Measurements from ENCODE around the gene APCDD1L.

DNA sequence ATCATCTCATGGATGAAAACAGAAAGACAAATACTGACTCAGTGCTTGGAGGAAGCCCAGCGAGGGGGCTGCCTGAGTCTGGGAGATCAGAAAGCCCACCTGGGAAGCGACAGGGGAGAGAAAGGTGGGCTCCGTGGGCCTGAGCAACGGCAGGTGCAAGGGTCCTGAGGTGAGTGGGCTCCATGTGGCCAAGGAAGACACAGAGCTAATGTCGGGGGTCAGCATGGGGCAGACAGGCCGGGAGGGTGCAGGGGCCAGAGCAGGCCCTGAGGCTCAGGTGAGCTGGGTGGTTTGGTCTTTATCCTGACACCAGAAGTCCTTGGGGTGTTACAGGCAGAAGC lies 18.8 kb downstream of the APCDD1L start:
- TF ChIP-seq, protein P1, sequence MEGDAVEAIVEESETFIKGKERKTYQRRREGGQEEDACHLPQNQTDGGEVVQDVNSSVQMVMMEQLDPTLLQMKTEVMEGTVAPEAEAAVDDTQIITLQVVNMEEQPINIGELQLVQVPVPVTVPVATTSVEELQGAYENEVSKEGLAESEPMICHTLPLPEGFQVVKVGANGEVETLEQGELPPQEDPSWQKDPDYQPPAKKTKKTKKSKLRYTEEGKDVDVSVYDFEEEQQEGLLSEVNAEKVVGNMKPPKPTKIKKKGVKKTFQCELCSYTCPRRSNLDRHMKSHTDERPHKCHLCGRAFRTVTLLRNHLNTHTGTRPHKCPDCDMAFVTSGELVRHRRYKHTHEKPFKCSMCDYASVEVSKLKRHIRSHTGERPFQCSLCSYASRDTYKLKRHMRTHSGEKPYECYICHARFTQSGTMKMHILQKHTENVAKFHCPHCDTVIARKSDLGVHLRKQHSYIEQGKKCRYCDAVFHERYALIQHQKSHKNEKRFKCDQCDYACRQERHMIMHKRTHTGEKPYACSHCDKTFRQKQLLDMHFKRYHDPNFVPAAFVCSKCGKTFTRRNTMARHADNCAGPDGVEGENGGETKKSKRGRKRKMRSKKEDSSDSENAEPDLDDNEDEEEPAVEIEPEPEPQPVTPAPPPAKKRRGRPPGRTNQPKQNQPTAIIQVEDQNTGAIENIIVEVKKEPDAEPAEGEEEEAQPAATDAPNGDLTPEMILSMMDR (IDR thresholded peaks at IDR 0.05; ENCODE audit: insufficient read depth, low read length) = no peak
- no peak for TF ChIP-seq POLR2AphosphoS5 (IDR thresholded peaks at IDR 0.05; ENCODE audit: low read depth)

All from HL-60 (cell line).